Measurements from ENCODE around the gene SNRPD3.

- TF ChIP-seq, protein P1, sequence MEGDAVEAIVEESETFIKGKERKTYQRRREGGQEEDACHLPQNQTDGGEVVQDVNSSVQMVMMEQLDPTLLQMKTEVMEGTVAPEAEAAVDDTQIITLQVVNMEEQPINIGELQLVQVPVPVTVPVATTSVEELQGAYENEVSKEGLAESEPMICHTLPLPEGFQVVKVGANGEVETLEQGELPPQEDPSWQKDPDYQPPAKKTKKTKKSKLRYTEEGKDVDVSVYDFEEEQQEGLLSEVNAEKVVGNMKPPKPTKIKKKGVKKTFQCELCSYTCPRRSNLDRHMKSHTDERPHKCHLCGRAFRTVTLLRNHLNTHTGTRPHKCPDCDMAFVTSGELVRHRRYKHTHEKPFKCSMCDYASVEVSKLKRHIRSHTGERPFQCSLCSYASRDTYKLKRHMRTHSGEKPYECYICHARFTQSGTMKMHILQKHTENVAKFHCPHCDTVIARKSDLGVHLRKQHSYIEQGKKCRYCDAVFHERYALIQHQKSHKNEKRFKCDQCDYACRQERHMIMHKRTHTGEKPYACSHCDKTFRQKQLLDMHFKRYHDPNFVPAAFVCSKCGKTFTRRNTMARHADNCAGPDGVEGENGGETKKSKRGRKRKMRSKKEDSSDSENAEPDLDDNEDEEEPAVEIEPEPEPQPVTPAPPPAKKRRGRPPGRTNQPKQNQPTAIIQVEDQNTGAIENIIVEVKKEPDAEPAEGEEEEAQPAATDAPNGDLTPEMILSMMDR (IDR thresholded peaks at IDR 0.05; ENCODE audit: low read depth, low read length, missing input control) = no peak
- TF ChIP-seq EGR1 (IDR thresholded peaks at IDR 0.05; ENCODE audit: low read depth in 2 of 2) (no peak), FOXA2 (IDR thresholded peaks at IDR 0.05) (no peak), SP1 (IDR thresholded peaks at IDR 0.05) (no peak), RAD21 (IDR thresholded peaks at IDR 0.05) (no peak), JUND (IDR thresholded peaks at IDR 0.05) (no peak)
- TF ChIP-seq, protein P2, sequence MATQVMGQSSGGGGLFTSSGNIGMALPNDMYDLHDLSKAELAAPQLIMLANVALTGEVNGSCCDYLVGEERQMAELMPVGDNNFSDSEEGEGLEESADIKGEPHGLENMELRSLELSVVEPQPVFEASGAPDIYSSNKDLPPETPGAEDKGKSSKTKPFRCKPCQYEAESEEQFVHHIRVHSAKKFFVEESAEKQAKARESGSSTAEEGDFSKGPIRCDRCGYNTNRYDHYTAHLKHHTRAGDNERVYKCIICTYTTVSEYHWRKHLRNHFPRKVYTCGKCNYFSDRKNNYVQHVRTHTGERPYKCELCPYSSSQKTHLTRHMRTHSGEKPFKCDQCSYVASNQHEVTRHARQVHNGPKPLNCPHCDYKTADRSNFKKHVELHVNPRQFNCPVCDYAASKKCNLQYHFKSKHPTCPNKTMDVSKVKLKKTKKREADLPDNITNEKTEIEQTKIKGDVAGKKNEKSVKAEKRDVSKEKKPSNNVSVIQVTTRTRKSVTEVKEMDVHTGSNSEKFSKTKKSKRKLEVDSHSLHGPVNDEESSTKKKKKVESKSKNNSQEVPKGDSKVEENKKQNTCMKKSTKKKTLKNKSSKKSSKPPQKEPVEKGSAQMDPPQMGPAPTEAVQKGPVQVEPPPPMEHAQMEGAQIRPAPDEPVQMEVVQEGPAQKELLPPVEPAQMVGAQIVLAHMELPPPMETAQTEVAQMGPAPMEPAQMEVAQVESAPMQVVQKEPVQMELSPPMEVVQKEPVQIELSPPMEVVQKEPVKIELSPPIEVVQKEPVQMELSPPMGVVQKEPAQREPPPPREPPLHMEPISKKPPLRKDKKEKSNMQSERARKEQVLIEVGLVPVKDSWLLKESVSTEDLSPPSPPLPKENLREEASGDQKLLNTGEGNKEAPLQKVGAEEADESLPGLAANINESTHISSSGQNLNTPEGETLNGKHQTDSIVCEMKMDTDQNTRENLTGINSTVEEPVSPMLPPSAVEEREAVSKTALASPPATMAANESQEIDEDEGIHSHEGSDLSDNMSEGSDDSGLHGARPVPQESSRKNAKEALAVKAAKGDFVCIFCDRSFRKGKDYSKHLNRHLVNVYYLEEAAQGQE (IDR thresholded peaks at IDR 0.05) = no peak
Observed at GRCh38 chr22:24587251-24587650, 31.5 kb downstream of the SNRPD3 start.

Data from liver (tissue), 3 donors.